Aorta (tissue), 5 donors: ENCODE measurements around the gene ZNF584. TPM values are rescaled to one million over a fixed set of nuclear protein-coding genes. Genes with fewer than 3 reads are reported as not detected.

Experiments
- ATAC-seq: fragments of 200-7000 bp; cut with Tn5 transposase; one replicate; pipeline ENCODE4 v1.9.1; 2022; ENCODE audit warnings: moderate library complexity; ENCODE audit not compliant: low FRiP score
- DNase-seq, 2 donors: peaks; one replicate each; pipeline ENCODE4 v3.0.0-alpha.2; 2020
- H3K27ac ChIP-seq, 2 donors: one replicate each; pipeline ENCODE4 v1.5.1; 2013; ENCODE audit warnings: low read length in 2 of 2, mild to moderate bottlenecking in 2 of 2, moderate library complexity in 2 of 2, control low read depth in 1 of 2, inconsistent platforms in 1 of 2, low read depth in 1 of 2
- H3K27me3 ChIP-seq, 2 donors: one replicate each; pipeline ENCODE4 v1.6.1; 2013; ENCODE audit warnings: control low read depth in 1 of 2, low read length in 1 of 2, mild to moderate bottlenecking in 1 of 2, moderate library complexity in 1 of 2; ENCODE audit not compliant: insufficient read depth in 2 of 2, control insufficient read depth in 1 of 2
- H3K36me3 ChIP-seq, 2 donors: one replicate each; pipeline ENCODE4 v1.6.1; 2013; ENCODE audit warnings: control low read depth in 1 of 2, low read length in 1 of 2, mild to moderate bottlenecking in 1 of 2; ENCODE audit not compliant: insufficient read depth in 2 of 2, control insufficient read depth in 1 of 2
- H3K4me1 ChIP-seq, 2 donors: one replicate each; pipeline ENCODE4 v1.6.1; 2013; ENCODE audit warnings: low read length in 2 of 2, control low read depth in 1 of 2, mild to moderate bottlenecking in 1 of 2, moderate library complexity in 1 of 2; ENCODE audit not compliant: insufficient read depth in 2 of 2, control insufficient read depth in 1 of 2
- H3K4me3 ChIP-seq, 2 donors: one replicate each; pipeline ENCODE4 v1.5.1; 2013; ENCODE audit warnings: low read length in 2 of 2, control low read depth in 1 of 2, mild to moderate bottlenecking in 1 of 2
- H3K9me3 ChIP-seq: one replicate; pipeline ENCODE4 v1.6.1; 2013; ENCODE audit warnings: mild to moderate bottlenecking, low read length; ENCODE audit not compliant: control insufficient read depth
- WGBS, 2 donors: extraction: QIAGEN DNeasy Blood & Tissue Kit; methylation state at CpG; one replicate each; pipeline ENCODE4 v1.1.7; 2013; 5-methylcytosine and 5-hydroxymethylcytosine counted together
- intact Hi-C, 2 donors: fragments of 100-400 bp; cut with DNase I; formaldehyde crosslinking; loops; one replicate each; pipeline versions ENCODE4 v1.14.2 to v1.15.0; 2022
- polyA plus RNA-seq, 2 donors: library from polyadenylated mRNA; stranded (reverse); fragments of 200-250 nt; gene quantifications; one replicate each; pipeline ENCODE4 v1.2.3, GENCODE V29; 2013
- total RNA-seq, 2 donors: library from RNA; stranded (reverse); fragmentation: NEBNext Ultra II Directional; extraction: Animal tissue kit (Norgen Biotek cat#: 25700); gene quantifications; one replicate each; pipeline ENCODE4 v1.2.1, GENCODE V29; 2021
- donor health status: healthy with polysubstance abuse.
- donor health status: Bipolar disorder and iron deficiency.
- donor health status: DM: no; HTN: no; CAD: no.
- donor health status: DM: no; HTN: no; CAD: no.
- donor health status: DM: yes; HTN: yes; CAD: no.

Gene ZNF584
- total and polyA plus RNA-seq, 4 donors, result 0.75 to 13.4 (median 11.0) TPM

DNA sequence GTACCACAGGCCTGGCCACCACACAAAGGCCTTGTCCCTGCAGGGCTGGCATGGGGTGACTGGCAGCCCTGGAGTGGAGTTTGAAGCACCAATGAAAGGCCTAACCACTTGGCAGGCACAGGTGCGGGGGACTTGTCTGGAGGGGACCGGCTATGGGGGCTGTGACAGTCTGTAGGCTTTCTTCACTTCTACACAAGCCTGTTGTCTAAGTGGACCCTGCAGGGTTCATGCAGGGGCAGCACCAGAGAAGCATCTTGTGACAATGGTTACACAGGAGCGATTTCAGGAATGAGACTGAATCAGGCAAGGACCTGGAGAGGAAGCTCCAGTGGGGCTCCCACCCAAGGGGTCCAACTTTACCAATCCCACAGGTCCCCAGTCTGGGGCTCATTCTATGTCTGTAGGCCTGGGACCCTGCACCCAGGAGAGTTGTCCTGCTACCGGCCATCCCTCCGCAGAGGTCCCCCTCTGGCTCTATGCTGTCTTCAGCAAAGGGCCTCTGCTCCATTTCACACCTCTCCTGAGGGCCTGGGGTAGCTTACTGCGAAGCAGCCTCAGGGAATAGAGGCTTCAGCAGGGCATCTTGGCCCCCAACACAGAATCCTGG, 25.3 kb upstream of the ZNF584 start:
- H3K4me1 ChIP-seq, result peaks cover 0 to 3% of the 10 kb centered on the region in 2 donors
- H3K27ac ChIP-seq, result no peak overlapping the region
- no peak for ATAC-seq
- no peak overlapping the region for H3K4me3 ChIP-seq
- intact Hi-C loops, result no loop called here
- H3K27me3 ChIP-seq, result no peaks in the 10 kb centered on the region
- no peaks in the 10 kb centered on the region for H3K9me3 ChIP-seq
- no peaks in the 10 kb centered on the region for H3K36me3 ChIP-seq
- DNase-seq, result no peak
- WGBS, 2 donors, result 92 to 93% methylated on average over 6 of the region's 6 CpGs

- DNase-seq (no peak), ATAC-seq (no peak)
- Histone ChIP-seq H3K27me3 (no peaks in the 10 kb centered on the region), H3K27ac (peak overlapping the region in 1 of 2 donors; percentile 93), H3K9me3 (no peaks in the 10 kb centered on the region), H3K36me3 (no peaks in the 10 kb centered on the region), H3K4me1 (peaks cover 0 to 3% of the 10 kb centered on the region in 2 donors), H3K4me3 (no peak overlapping the region)
- WGBS, 2 donors, result 83 to 84% methylated on average over 9 of the region's 9 CpGs
- intact Hi-C loops, result no loop called here
Observed at GRCh38 chr19:58385313-58385890, 23.0 kb upstream of the ZNF584 start.

DNA sequence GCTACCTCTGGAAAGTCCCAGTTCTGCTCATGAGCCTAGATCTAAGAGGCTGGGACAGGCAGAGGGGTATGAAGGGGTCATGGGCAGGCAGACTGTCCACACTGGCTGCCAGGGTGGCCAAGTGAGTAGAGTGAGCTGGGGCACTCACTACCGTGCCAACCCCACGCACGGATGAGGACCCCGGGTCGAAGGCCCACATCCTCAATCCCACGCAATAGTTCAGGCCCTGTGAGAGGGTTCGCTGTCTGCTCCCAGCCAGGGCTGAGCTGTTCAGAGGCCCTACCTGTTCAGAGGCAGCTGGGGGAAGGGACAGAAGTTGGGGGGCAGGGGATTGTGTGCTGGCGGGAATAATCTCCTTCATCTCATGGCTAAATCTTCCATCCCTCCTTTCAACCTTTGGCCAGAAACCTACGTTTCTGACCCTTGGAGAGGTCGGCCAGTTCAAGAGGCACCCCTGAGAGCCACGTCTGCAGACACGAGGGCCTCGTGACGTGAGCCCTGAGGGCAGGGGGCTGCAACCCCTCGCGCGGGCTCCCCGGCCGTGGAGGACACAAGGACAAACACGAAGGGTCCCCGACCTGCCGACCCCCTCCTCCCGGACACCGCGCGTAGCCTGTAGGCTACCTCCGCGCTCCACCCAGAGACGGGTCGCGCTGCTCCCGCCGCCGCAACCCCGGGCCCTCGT, 22.4 kb upstream of the ZNF584 start:
- Histone ChIP-seq H3K4me1 (peaks cover 0 to 3% of the 10 kb centered on the region in 2 donors), H3K27ac (peak overlapping the region; percentile 62 to 93), H3K4me3 (peak overlapping the region; percentile 32 to 78), H3K9me3 (no peaks in the 10 kb centered on the region), H3K36me3 (no peaks in the 10 kb centered on the region), H3K27me3 (no peaks in the 10 kb centered on the region)
- ATAC-seq (peak; percentile 3), DNase-seq (peak; percentile 54 to 81)
- intact Hi-C loops, result no loop called here
- 8 to 10% methylated on average over 36 of the region's 36 CpGs for WGBS, 2 donors

DNA sequence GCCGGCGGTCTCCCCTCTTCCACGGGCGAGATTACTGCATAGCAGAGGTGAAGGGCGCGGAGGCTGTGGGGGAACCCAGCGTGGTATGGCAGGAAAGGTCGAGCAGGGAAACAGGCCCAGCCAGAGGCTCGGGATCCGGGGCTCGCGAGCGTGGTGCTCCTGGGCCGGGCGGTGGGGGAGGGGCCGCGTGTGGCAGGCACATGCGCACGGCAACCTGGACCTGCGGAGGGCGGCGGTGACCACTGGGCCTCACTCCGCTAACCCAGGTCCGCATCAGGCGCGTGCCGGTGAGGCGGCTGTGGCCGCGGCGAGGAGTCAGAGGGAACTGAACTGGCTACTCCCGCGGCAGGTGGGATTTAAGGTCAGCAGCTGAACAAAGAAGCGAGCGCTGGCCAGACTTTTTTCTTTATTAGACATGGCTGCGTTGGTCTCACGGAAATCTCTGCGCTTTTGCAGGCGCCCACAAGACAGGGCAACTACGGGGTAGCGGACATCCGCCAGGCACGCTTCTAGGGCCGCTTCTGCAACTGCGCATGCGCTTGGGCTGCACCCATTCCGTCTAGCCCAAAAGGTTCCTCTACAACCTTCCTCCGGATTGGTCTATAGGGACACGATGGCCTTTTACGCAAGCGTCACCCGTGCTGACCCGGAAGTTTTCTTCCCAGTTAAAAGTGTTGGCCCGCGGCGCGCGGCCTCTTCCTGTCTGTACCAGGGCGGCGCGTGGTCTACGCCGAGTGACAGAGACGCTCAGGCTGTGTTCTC, 21.7 kb upstream of the ZNF584 start, which contains the start of gene RPS5:
TSS of gene RPS5 (plus strand) at position 694 of the 762 bp plus-strand sequence. CDS start 869 bp downstream, outside the sequence.
- peak; percentile 97 to 98 for DNase-seq
- 0 to 1% methylated on average over 59 to 64 of the region's 64 CpGs for WGBS, 2 donors
- peak within 1 kb of the TSS; percentile 87 to 90 for H3K4me3 ChIP-seq
- H3K36me3 ChIP-seq, result no peaks in the 10 kb centered on the region
- peak; percentile 98 for ATAC-seq
- H3K27me3 ChIP-seq, result no peaks in the 10 kb centered on the region
- H3K27ac ChIP-seq, result peak within 1 kb of the TSS; percentile 62 to 93
- peaks cover 0 to 3% of the 10 kb centered on the region in 2 donors for H3K4me1 ChIP-seq
- intact Hi-C loops, result no loop called here
- no peaks in the 10 kb centered on the region for H3K9me3 ChIP-seq

DNA sequence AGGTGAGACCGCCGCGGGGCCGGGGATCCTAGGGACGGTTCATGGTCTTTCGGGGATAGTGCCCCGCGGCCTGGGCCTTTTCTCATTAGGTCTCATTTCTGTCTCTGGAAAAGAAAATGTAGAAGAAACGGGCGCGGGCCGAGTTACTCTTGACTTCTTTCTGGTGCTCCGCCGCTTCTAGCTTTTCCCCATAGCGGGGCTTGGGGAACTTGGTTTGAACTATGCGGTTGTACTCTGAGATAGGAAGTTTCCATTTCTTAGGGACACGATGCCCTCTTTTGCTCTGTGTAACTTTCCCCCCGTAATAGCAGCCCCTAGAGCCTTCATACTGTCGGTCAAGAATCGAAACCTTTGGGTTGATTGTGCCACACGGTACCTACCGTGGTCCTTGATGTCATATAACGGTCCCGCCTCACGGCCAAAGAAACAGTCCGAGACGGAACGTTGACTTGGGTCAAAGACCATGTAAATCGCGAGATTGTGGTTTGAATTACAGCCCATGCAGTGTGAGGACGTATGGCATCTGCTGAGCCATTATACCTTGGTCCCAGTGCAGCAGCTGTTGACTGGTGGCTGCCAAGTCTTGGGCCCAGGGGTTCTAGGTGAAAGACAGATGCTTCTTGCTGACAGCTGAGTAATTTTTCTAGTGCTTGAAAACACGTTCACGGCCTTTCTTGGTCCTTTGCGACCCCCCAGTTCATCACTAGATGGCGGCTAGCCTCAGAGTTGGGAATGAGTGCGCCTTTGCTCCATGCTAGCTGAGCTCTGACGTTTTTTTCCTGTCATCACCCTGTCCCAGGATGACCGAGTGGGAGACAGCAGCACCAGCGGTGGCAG, 20.9 kb upstream of the ZNF584 start:
- no peak for ATAC-seq

GRCh38 chr19:58388175-58388526, 20.3 kb upstream of the ZNF584 start:
- WGBS, 2 donors, result 89 to 93% methylated on average over 3 of the region's 3 CpGs
- Histone ChIP-seq H3K4me1 (no peaks in the 10 kb centered on the region), H3K36me3 (peaks cover 0 to 5% of the 10 kb centered on the region in 2 donors), H3K9me3 (no peaks in the 10 kb centered on the region), H3K27ac (no peak overlapping the region), H3K27me3 (no peaks in the 10 kb centered on the region), H3K4me3 (no peak overlapping the region)
- no peak for DNase-seq
- ATAC-seq, result no peak
- intact Hi-C loops, result no loop called here

More for the DNA sequence above, 20.9 kb upstream of the ZNF584 start:
- 8 to 9% methylated on average over 39 of the region's 39 CpGs for WGBS, 2 donors
- no peak overlapping the region for H3K27ac ChIP-seq
- intact Hi-C loops, result no loop called here
- no peaks in the 10 kb centered on the region for H3K36me3 ChIP-seq
- no peaks in the 10 kb centered on the region for H3K27me3 ChIP-seq
- H3K4me1 ChIP-seq, result no peaks in the 10 kb centered on the region
- no peak for DNase-seq
- H3K9me3 ChIP-seq, result no peaks in the 10 kb centered on the region
- H3K4me3 ChIP-seq, result peak overlapping the region; percentile 87 to 90

- Histone ChIP-seq H3K4me3 (no peak overlapping the region), H3K9me3 (no peaks in the 10 kb centered on the region), H3K36me3 (peaks cover 3 to 16% of the 10 kb centered on the region in 2 donors), H3K27ac (no peak overlapping the region), H3K4me1 (no peaks in the 10 kb centered on the region), H3K27me3 (no peaks in the 10 kb centered on the region)
- 91% methylated on average over 25 to 26 of the region's 26 CpGs for WGBS, 2 donors
- intact Hi-C loops, result no loop called here
- ATAC-seq (no peak), DNase-seq (no peak)
Observed at GRCh38 chr19:58392945-58393724, 15.3 kb upstream of the ZNF584 start.
